Measurements from ENCODE around the gene DNAJC17.

DNAJC17 gene

DNA sequence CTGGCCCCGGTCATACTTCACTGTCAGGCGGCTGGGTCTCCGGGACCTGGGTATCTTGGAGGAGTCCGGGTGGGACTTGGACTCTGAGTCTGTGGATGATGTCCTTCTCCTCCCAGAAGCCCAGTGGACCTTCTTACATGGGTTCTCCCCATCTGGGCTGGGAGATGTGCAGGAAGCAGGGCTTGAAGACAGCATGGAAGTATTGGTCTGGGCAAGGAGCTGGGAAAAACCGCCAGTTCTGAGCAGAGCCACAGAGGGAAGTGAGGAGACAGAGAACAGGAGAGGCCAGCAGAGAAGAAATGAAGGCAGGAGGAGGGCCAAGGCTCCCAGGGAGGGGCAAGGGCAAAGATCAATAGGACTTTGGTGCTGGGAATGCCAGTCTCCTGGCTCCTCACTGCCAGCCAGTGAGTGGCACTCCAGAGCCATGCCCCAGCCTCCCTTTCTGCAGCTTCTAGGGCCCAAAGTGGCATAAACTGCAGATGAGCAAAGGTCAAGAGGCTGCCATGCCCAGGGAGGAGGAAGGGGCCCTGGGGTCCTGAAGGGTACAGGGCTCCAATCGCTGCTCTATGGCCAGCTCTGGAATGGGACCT lies 21.3 kb upstream of the DNAJC17 start, which contains the start of gene PPP1R14D:
PPP1R14D (minus strand) TSS at position 262 of the 590 bp plus-strand sequence; CDS start at position 195, 67 bp downstream.
- no peaks in the 10 kb centered on the region for H3K36me3 ChIP-seq (ENCODE audit: insufficient read depth, low read length)
- H3K4me1 ChIP-seq (ENCODE audit: insufficient read depth, low read length): no peaks in the 10 kb centered on the region
- H3K9me3 ChIP-seq (ENCODE audit: low read length): no peaks in the 10 kb centered on the region
- no peak within 1 kb of the TSS for H3K27ac ChIP-seq (ENCODE audit: low read depth, low read length)
- H3K9ac ChIP-seq (ENCODE audit: low read length): no peak within 1 kb of the TSS
- H3K4me3 ChIP-seq (ENCODE audit: low read depth in 1 of 2, low read length in 2 of 2): no peak within 1 kb of the TSS
- no peaks in the 10 kb centered on the region for H3K27me3 ChIP-seq (ENCODE audit: control insufficient read depth in 1 of 2, insufficient read depth in 2 of 2, low read length in 2 of 2)

DNA sequence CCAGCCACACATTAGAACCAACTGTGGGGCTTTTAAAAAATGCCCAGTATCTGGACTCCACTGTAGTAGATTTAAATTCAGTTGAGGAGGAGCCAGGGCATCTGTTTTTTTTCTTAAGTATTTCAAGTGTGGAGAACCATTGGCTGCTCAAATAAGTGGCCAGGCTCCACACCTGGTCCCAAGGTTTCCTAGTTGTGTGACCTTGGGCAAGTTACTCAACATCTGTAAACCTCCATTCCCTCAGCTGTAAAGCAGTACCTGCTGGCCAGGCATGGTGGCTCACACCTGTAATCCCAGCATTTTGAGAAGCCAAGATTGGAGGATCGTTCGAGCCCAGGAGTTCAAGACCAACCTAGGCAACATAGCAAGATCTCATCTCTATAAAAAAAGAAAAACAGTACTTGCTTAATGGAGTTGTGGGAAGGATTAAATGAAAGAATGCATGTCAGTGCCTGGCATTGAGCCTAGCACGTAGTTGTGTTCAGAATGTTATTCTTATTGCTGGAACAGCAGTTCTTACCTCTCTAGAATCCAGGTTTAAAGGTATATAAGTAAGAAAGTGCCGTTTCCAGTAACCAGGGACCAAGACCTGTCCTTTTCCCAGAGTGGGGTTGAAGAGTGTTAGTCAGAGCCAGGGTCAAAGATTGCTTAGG lies 19.3 kb upstream of the DNAJC17 start:
- Histone ChIP-seq H3K27me3 (ENCODE audit: control insufficient read depth in 1 of 2, insufficient read depth in 2 of 2, low read length in 2 of 2) (no peaks in the 10 kb centered on the region), H3K27ac (ENCODE audit: low read depth, low read length) (no peak overlapping the region), H3K9me3 (ENCODE audit: low read length) (no peaks in the 10 kb centered on the region), H3K4me3 (ENCODE audit: low read depth in 1 of 2, low read length in 2 of 2) (no peak overlapping the region), H3K36me3 (ENCODE audit: insufficient read depth, low read length) (no peaks in the 10 kb centered on the region), H3K9ac (ENCODE audit: low read length) (no peak overlapping the region), H3K4me1 (ENCODE audit: insufficient read depth, low read length) (no peaks in the 10 kb centered on the region)

GRCh38 chr15:40825661-40826422 lies 18.6 kb upstream of the DNAJC17 start:
- Histone ChIP-seq H3K36me3 (ENCODE audit: insufficient read depth, low read length) (no peaks in the 10 kb centered on the region), H3K27me3 (ENCODE audit: control insufficient read depth in 1 of 2, insufficient read depth in 2 of 2, low read length in 2 of 2) (no peaks in the 10 kb centered on the region), H3K9ac (ENCODE audit: low read length) (no peak overlapping the region), H3K27ac (ENCODE audit: low read depth, low read length) (no peak overlapping the region), H3K4me1 (ENCODE audit: insufficient read depth, low read length) (no peaks in the 10 kb centered on the region), H3K4me3 (ENCODE audit: low read depth in 1 of 2, low read length in 2 of 2) (no peak overlapping the region), H3K9me3 (ENCODE audit: low read length) (no peaks in the 10 kb centered on the region)

GRCh38 chr15:40823572-40824343 lies 16.5 kb upstream of the DNAJC17 start:
- Histone ChIP-seq H3K27me3 (ENCODE audit: control insufficient read depth in 1 of 2, insufficient read depth in 2 of 2, low read length in 2 of 2) (no peaks in the 10 kb centered on the region), H3K4me3 (ENCODE audit: low read depth in 1 of 2, low read length in 2 of 2) (no peak overlapping the region), H3K36me3 (ENCODE audit: insufficient read depth, low read length) (no peaks in the 10 kb centered on the region), H3K27ac (ENCODE audit: low read depth, low read length) (no peak overlapping the region), H3K9me3 (ENCODE audit: low read length) (no peaks in the 10 kb centered on the region), H3K9ac (ENCODE audit: low read length) (no peak overlapping the region), H3K4me1 (ENCODE audit: insufficient read depth, low read length) (no peaks in the 10 kb centered on the region)

GRCh38 chr15:40821195-40821594 lies 13.9 kb upstream of the DNAJC17 start:
- H3K27me3 ChIP-seq (ENCODE audit: control insufficient read depth in 1 of 2, insufficient read depth in 2 of 2, low read length in 2 of 2): no peaks in the 10 kb centered on the region
- no peak overlapping the region for H3K27ac ChIP-seq (ENCODE audit: low read depth, low read length)
- no peaks in the 10 kb centered on the region for H3K9me3 ChIP-seq (ENCODE audit: low read length)
- no peak overlapping the region for H3K4me3 ChIP-seq (ENCODE audit: low read depth in 1 of 2, low read length in 2 of 2)
- H3K36me3 ChIP-seq (ENCODE audit: insufficient read depth, low read length): no peaks in the 10 kb centered on the region
- H3K4me1 ChIP-seq (ENCODE audit: insufficient read depth, low read length): no peaks in the 10 kb centered on the region
- no peak overlapping the region for H3K9ac ChIP-seq (ENCODE audit: low read length)

- no peaks in the 10 kb centered on the region for H3K9me3 ChIP-seq (ENCODE audit: low read length)
- no peaks in the 10 kb centered on the region for H3K4me1 ChIP-seq (ENCODE audit: insufficient read depth, low read length)
- peaks cover 10% of the 10 kb centered on the region for H3K36me3 ChIP-seq (ENCODE audit: insufficient read depth, low read length)
- no peak overlapping the region for H3K4me3 ChIP-seq (ENCODE audit: low read depth in 1 of 2, low read length in 2 of 2)
- H3K27ac ChIP-seq (ENCODE audit: low read depth, low read length): no peak overlapping the region
- no peaks in the 10 kb centered on the region for H3K27me3 ChIP-seq (ENCODE audit: control insufficient read depth in 1 of 2, insufficient read depth in 2 of 2, low read length in 2 of 2)
- no peak overlapping the region for H3K9ac ChIP-seq (ENCODE audit: low read length)
Measured at GRCh38 chr15:40819048-40819447, 11.8 kb upstream of the DNAJC17 start.

DNA sequence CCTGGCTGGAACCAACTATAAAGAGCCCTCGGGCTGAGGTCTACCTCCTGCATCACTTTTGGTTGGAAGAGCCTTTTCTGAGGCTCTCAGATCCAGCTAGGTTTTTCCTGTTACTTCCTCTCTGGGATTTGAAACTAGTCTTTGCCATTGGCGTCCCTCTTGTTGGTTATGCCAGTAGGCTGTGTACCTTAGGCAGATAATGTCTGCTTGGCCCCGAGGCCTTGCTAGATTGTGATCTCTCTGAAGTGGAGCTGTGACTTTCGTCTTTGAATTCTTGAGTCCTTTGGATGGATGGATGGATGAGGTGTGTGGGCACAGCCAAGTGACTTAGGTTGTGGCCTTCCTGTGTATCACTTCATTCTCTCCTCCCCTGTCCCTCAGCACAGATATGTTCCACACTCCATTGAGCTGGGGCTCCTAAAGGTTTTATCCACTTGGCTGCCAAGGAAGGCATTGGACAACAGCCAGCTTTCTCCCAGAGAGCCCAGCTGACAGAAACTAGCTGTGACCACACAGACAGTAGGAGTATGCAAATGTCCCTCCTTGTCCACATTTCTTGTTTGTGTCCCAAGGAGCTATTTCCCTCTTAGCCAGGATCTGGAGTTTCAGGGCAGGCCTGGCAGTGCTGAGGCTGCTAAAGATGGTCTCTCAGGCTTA lies 7.9 kb upstream of the DNAJC17 start:
- Histone ChIP-seq H3K9me3 (ENCODE audit: low read length) (no peaks in the 10 kb centered on the region), H3K36me3 (ENCODE audit: insufficient read depth, low read length) (peaks cover 28% of the 10 kb centered on the region), H3K4me3 (ENCODE audit: low read depth in 1 of 2, low read length in 2 of 2) (no peak overlapping the region), H3K27me3 (ENCODE audit: control insufficient read depth in 1 of 2, insufficient read depth in 2 of 2, low read length in 2 of 2) (no peaks in the 10 kb centered on the region), H3K27ac (ENCODE audit: low read depth, low read length) (no peak overlapping the region), H3K4me1 (ENCODE audit: insufficient read depth, low read length) (no peaks in the 10 kb centered on the region), H3K9ac (ENCODE audit: low read length) (no peak overlapping the region)

DNA sequence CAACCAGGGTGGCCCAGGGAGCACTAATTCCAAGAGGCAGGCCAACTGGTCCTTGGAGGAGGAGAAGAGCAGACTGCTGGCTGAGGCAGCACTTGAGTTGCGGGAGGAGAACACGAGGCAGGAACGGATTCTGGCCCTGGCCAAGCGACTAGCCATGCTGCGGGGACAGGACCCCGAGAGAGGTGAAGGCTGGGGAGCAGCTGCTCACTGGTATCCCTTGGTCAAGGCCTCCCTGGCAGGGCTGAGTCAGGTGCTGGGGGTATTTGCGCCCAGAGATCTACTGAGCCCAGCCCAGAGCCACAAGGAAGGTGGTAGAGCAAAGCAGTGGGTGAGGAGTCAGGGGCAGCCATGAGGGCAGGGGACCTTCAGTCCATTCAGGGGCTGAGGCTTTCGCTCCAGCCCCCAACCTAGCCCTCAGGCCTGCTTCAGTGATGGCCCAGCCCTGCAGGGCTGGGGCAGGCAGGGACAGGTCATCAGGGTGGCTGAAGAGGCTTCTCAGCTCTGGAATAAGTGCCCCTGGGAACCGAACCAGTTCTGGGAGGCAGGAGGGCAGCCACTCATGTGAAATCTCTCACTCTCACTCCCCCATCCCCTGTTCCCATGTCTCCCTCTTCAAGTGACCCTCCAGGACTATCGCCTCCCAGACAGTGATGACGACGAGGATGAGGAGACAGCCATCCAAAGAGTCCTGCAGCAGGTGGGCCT lies 5.6 kb upstream of the DNAJC17 start:
- no peak overlapping the region for H3K9ac ChIP-seq (ENCODE audit: low read length)
- H3K27me3 ChIP-seq (ENCODE audit: control insufficient read depth in 1 of 2, insufficient read depth in 2 of 2, low read length in 2 of 2): no peaks in the 10 kb centered on the region
- peaks cover 28% of the 10 kb centered on the region for H3K36me3 ChIP-seq (ENCODE audit: insufficient read depth, low read length)
- H3K4me1 ChIP-seq (ENCODE audit: insufficient read depth, low read length): peaks cover 9% of the 10 kb centered on the region
- H3K9me3 ChIP-seq (ENCODE audit: low read length): no peaks in the 10 kb centered on the region
- H3K4me3 ChIP-seq (ENCODE audit: low read depth in 1 of 2, low read length in 2 of 2): no peak overlapping the region
- no peak overlapping the region for H3K27ac ChIP-seq (ENCODE audit: low read depth, low read length)

GRCh38 chr15:40808861-40809450 lies 1.7 kb upstream of the DNAJC17 start:
- Histone ChIP-seq H3K27me3 (ENCODE audit: control insufficient read depth in 1 of 2, insufficient read depth in 2 of 2, low read length in 2 of 2) (no peaks in the 10 kb centered on the region), H3K27ac (ENCODE audit: low read depth, low read length) (no peak overlapping the region), H3K9ac (ENCODE audit: low read length) (no peak overlapping the region), H3K9me3 (ENCODE audit: low read length) (no peaks in the 10 kb centered on the region), H3K4me1 (ENCODE audit: insufficient read depth, low read length) (peaks cover 15% of the 10 kb centered on the region), H3K36me3 (ENCODE audit: insufficient read depth, low read length) (peaks cover 17% of the 10 kb centered on the region), H3K4me3 (ENCODE audit: low read depth in 1 of 2, low read length in 2 of 2) (no peak overlapping the region)

DNA sequence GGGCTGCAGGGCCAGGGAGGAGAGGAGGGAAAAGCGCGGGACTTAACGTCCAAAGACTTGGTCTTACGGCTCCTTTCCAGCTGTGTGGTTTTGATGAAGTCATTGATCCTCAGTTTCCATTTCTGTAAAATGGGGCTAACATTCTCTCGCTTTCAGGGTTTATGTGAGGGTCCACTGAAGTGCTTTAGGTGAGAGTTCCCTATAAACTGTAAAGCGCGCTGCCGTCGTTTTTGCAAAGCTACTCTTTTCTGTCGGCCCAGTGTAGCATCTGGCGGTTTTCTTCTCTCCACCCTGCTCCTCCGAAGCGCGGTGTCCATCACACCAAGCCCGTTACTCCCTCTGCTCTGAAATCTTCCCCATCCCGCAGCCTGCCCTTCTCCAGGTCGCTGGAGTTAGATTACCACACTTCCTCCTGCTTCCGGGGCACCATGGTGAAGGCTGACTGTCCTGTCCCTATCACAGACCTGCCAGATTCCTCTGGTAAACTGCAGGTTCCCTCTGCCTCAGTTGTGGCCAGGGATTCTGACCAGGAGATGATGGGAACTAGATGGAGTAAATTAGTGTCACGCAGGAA lies 702 bp upstream of the DNAJC17 start:
- Histone ChIP-seq H3K4me3 (ENCODE audit: low read depth in 1 of 2, low read length in 2 of 2) (peak overlapping the region; percentile 60 to 100), H3K27ac (ENCODE audit: low read depth, low read length) (peak overlapping the region; percentile 55), H3K27me3 (ENCODE audit: control insufficient read depth in 1 of 2, insufficient read depth in 2 of 2, low read length in 2 of 2) (no peaks in the 10 kb centered on the region)

More for the DNA sequence above, 702 bp upstream of the DNAJC17 start:
- no peaks in the 10 kb centered on the region for H3K9me3 ChIP-seq (ENCODE audit: low read length)
- H3K4me1 ChIP-seq (ENCODE audit: insufficient read depth, low read length): peaks cover 15% of the 10 kb centered on the region
- H3K9ac ChIP-seq (ENCODE audit: low read length): no peak overlapping the region
- H3K36me3 ChIP-seq (ENCODE audit: insufficient read depth, low read length): peaks cover 10% of the 10 kb centered on the region
